ENCODE data around the gene MYH7B.

Gene MYH7B

DNA sequence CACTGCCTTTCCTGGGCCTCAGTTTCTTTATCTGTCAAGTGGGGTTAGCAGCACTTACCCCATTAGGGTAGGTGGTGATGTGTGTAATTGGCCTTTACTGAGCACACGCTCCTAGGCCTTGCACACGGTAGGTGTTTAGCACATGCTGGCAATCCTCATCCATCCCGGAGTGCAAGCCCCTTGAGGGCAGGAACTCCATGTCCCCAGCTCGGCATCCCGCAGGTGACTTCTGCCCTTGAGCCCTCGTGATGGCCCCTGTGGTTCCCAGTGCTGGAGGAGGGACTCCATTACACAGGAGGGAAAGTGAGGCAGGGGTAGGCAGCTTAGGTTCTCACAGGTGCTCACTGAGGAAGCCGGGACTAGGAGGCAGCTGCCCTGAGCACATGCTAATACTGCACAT is 40.0 kb downstream of the MYH7B start:
- DNase-seq (ENCODE audit: extremely low read depth, insufficient read length) = no peak
- no peak for TF ChIP-seq CTCF (IDR thresholded peaks at IDR 0.05; ENCODE audit: insufficient read depth, low read length, poor library complexity, severe bottlenecking)
- Histone ChIP-seq H3K36me3 (ENCODE audit: control insufficient read depth, insufficient read depth, low read length) (peaks cover 34% of the 10 kb centered on the region), H3K4me3 (replicated peaks; ENCODE audit: low read depth, low read length) (no peak overlapping the region), H3K27me3 (replicated peaks; ENCODE audit: control insufficient read depth, insufficient read depth, low read length) (no peaks in the 10 kb centered on the region)

- Histone ChIP-seq H3K36me3 (ENCODE audit: control insufficient read depth, insufficient read depth, low read length) (peaks cover 41% of the 10 kb centered on the region), H3K4me3 (replicated peaks; ENCODE audit: low read depth, low read length) (no peak overlapping the region)
Measured at GRCh38 chr20:34996243-34997028, 40.8 kb downstream of the MYH7B start.

DNA sequence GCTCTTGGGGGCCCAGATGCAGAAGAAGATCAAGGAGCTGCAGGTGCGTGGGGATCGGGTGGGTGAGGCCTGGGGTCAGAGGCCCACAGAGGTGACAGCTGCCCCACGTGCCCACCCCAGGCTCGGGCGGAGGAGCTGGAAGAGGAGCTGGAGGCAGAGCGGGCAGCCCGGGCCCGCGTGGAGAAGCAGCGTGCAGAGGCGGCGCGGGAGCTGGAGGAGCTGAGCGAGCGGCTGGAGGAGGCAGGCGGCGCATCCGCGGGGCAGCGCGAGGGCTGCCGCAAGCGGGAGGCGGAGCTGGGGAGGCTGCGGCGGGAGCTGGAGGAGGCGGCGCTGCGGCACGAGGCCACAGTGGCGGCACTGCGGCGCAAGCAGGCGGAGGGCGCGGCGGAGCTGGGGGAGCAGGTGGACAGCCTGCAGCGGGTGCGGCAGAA is 41.5 kb downstream of the MYH7B start:
- no peaks in the 10 kb centered on the region for H3K27me3 ChIP-seq (replicated peaks; ENCODE audit: control insufficient read depth, insufficient read depth, low read length)
- DNase-seq (ENCODE audit: extremely low read depth, insufficient read length) = no peak
- peaks cover 47% of the 10 kb centered on the region for H3K36me3 ChIP-seq (ENCODE audit: control insufficient read depth, insufficient read depth, low read length)
- H3K4me3 ChIP-seq (replicated peaks; ENCODE audit: low read depth, low read length) = no peak overlapping the region
- TF ChIP-seq CTCF (IDR thresholded peaks at IDR 0.05; ENCODE audit: insufficient read depth, low read length, poor library complexity, severe bottlenecking) = no peak

More at GRCh38 chr20:34996243-34997028, 40.8 kb downstream of the MYH7B start:
- no peaks in the 10 kb centered on the region for H3K27me3 ChIP-seq (replicated peaks; ENCODE audit: control insufficient read depth, insufficient read depth, low read length)
- no peak for TF ChIP-seq CTCF (IDR thresholded peaks at IDR 0.05; ENCODE audit: insufficient read depth, low read length, poor library complexity, severe bottlenecking)
- DNase-seq (ENCODE audit: extremely low read depth, insufficient read length) = no peak

DNA sequence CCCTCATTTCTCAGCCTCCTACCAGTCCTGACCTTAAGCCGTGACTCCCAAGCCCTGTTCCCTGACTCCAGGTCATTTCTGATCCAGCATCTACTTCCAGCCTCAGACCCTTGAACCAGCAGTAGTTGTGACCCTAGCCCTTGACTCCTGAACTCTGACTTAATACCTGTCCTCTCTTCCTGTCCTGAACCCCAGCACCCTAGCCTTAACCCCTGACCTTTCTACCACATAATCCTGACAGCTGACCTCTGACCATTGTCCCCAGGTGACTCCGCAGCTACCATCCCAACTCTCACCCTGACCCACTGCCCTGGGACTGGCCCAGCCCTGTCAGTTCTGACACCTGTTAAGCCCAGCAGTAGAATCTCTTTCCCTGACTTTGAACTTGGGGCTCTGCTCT is 42.1 kb downstream of the MYH7B start:
- peaks cover 50% of the 10 kb centered on the region for H3K36me3 ChIP-seq (ENCODE audit: control insufficient read depth, insufficient read depth, low read length)
- no peak for TF ChIP-seq CTCF (IDR thresholded peaks at IDR 0.05; ENCODE audit: insufficient read depth, low read length, poor library complexity, severe bottlenecking)
- no peaks in the 10 kb centered on the region for H3K27me3 ChIP-seq (replicated peaks; ENCODE audit: control insufficient read depth, insufficient read depth, low read length)
- DNase-seq (ENCODE audit: extremely low read depth, insufficient read length) = no peak
- H3K4me3 ChIP-seq (replicated peaks; ENCODE audit: low read depth, low read length) = no peak overlapping the region

- H3K36me3 ChIP-seq (ENCODE audit: control insufficient read depth, insufficient read depth, low read length) = peaks cover 53% of the 10 kb centered on the region
- no peaks in the 10 kb centered on the region for H3K27me3 ChIP-seq (replicated peaks; ENCODE audit: control insufficient read depth, insufficient read depth, low read length)
- no peak for TF ChIP-seq CTCF (IDR thresholded peaks at IDR 0.05; ENCODE audit: insufficient read depth, low read length, poor library complexity, severe bottlenecking)
- no peak for DNase-seq (ENCODE audit: extremely low read depth, insufficient read length)
- H3K4me3 ChIP-seq (replicated peaks; ENCODE audit: low read depth, low read length) = no peak overlapping the region
Measured at GRCh38 chr20:34998331-34998950, 42.8 kb downstream of the MYH7B start.

All from GM06990 (cell line).